GM12891 (cell line): ENCODE data around the gene MORN3.

Experiments used
- POLR2A ChIP-seq: IDR thresholded peaks from 2 replicates; pipeline ENCODE4 v1.6.1; 2011; ENCODE audit warnings: low read depth, low read length, control low read depth
- POLR2AphosphoS5 ChIP-seq: IDR thresholded peaks from 2 replicates; pipeline ENCODE4 v1.6.1; 2011; ENCODE audit warnings: low read depth, low read length, control low read depth

DNA sequence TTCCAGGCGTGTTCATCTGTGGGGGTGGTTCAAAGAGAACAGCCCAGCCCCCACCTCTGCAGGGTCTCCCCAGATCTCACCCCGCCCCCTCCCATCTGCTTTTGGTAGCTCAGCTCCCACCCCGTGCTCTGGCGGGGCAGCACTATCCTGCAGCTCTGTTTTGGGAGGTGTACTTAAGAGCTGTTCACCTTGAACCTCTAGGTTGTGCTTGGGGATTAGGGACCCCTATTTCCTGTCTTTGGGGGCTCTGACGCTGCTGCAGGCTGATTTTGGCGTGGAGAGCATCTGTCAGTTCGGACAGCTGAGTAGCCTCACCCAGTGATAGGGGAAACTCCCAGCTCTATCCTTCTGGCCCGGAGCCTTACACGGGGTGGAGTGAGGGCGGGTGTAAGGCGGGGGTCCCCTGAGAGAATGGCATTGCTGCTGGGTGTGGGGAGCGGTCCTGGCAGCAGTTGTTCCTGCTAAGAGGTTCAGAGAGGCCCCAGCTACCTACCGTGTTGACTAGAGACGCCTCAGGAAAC lies 43.9 kb upstream of the MORN3 start:
- TF ChIP-seq POLR2A (no peak), POLR2AphosphoS5 (no peak)
